ENCODE measurements around the gene KPNA2.

DNA sequence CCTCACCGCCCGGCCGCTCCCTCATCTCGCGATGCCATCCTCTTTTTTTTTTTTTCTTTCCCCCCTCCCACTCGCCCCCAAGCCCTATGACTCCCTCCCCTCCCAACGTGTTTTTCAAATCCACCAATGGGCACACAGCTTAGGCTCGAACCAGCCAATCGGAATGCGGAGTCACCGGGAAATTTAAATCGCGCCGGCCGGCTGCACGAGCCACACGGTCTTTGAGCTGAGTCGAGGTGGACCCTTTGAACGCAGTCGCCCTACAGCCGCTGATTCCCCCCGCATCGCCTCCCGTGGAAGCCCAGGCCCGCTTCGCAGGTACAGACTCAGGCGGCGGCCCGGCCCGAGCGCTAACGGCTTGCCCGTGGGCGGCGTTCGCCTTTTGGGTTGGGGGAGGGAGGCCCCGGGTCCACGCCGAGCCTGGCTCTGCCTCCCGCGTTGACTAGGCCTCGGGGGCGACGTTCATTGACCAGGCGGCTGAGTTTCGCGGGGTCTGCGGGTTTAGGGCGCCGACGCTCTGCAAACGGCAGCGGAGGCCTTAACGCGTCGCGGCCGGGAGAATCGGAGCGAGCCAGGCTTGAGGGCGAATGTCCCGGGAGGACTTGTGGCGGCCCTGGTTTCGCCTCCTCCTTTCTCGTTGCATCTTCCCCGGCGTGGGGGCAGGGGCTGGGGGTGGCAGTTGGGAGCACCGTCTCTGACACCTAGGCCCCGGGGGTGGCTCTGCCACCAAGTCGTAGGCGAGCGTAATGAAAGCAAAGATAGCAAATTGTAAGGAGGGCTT, at the start of gene KPNA2:
- TF ChIP-seq, protein P1, sequence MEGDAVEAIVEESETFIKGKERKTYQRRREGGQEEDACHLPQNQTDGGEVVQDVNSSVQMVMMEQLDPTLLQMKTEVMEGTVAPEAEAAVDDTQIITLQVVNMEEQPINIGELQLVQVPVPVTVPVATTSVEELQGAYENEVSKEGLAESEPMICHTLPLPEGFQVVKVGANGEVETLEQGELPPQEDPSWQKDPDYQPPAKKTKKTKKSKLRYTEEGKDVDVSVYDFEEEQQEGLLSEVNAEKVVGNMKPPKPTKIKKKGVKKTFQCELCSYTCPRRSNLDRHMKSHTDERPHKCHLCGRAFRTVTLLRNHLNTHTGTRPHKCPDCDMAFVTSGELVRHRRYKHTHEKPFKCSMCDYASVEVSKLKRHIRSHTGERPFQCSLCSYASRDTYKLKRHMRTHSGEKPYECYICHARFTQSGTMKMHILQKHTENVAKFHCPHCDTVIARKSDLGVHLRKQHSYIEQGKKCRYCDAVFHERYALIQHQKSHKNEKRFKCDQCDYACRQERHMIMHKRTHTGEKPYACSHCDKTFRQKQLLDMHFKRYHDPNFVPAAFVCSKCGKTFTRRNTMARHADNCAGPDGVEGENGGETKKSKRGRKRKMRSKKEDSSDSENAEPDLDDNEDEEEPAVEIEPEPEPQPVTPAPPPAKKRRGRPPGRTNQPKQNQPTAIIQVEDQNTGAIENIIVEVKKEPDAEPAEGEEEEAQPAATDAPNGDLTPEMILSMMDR (IDR thresholded peaks at IDR 0.05) = no peak
- TF ChIP-seq POLR2A (IDR thresholded peaks at IDR 0.05) = no peak

Measured in testis (tissue), 2 donors.